GM18519 (cell line): ENCODE measurements around the gene ACTL9.

Experiments
- ATAC-seq: cut with Tn5 transposase; IDR thresholded peaks from one replicate; pipeline ENCODE4 v1.9.1; 2021; ENCODE audit warnings: mild to moderate bottlenecking, moderate library complexity; ENCODE audit not compliant: unreplicated experiment, low FRiP score

Gene ACTL9

GRCh38 chr19:8686549-8686948 lies 12.0 kb downstream of the ACTL9 start:
- ATAC-seq = no peak

GRCh38 chr19:8684001-8684902 lies 14.3 kb downstream of the ACTL9 start:
- ATAC-seq = no peak

- no peak for ATAC-seq
These were observed 15.7 kb downstream of the ACTL9 start for GRCh38 chr19:8682931-8683330.

- ATAC-seq = no peak
These were observed 16.1 kb downstream of the ACTL9 start for GRCh38 chr19:8682472-8682871.

- ATAC-seq = no peak
These were observed 17.1 kb downstream of the ACTL9 start for GRCh38 chr19:8681345-8682029.

- ATAC-seq = no peak
These were observed 17.8 kb downstream of the ACTL9 start for GRCh38 chr19:8680676-8681344.

- ATAC-seq = no peak
These were observed 20.3 kb downstream of the ACTL9 start for GRCh38 chr19:8678244-8678807.

- ATAC-seq = no peak
These were observed 23.5 kb downstream of the ACTL9 start for GRCh38 chr19:8675066-8675465.

GRCh38 chr19:8673276-8673891 lies 25.2 kb downstream of the ACTL9 start:
- ATAC-seq = no peak

GRCh38 chr19:8666814-8667405 lies 31.7 kb downstream of the ACTL9 start:
- ATAC-seq = no peak

- no peak for ATAC-seq
These were observed 33.0 kb downstream of the ACTL9 start for GRCh38 chr19:8665468-8666213.

- ATAC-seq = no peak
These were observed 33.9 kb downstream of the ACTL9 start for GRCh38 chr19:8664671-8665057.

GRCh38 chr19:8663920-8664670 lies 34.5 kb downstream of the ACTL9 start:
- no peak for ATAC-seq

GRCh38 chr19:8662263-8662662 lies 36.3 kb downstream of the ACTL9 start:
- ATAC-seq = no peak

- ATAC-seq = no peak
These were observed 38.7 kb downstream of the ACTL9 start for GRCh38 chr19:8659905-8660304.

GRCh38 chr19:8657869-8658268 lies 40.7 kb downstream of the ACTL9 start:
- ATAC-seq = no peak

GRCh38 chr19:8655340-8655709 lies 43.3 kb downstream of the ACTL9 start:
- ATAC-seq = no peak

- no peak for ATAC-seq
These were observed 43.8 kb downstream of the ACTL9 start for GRCh38 chr19:8654591-8655339.
